ENCODE results near the gene B3GNT3.

B3GNT3 gene

GRCh38 chr19:17834350-17835181, 39.6 kb downstream of the B3GNT3 start:
- no peak for DNase-seq (ENCODE audit: low spot score)

GRCh38 chr19:17835182-17836006, 40.5 kb downstream of the B3GNT3 start:
- no peak for DNase-seq (ENCODE audit: low spot score)

GRCh38 chr19:17836530-17836929, 41.6 kb downstream of the B3GNT3 start:
- no peak for DNase-seq (ENCODE audit: low spot score)

- DNase-seq (ENCODE audit: low spot score): no peak
Measured at GRCh38 chr19:17837972-17838371, 43.0 kb downstream of the B3GNT3 start.

- no peak for DNase-seq (ENCODE audit: low spot score)
Measured at GRCh38 chr19:17840019-17840418, 45.1 kb downstream of the B3GNT3 start.

- peak; percentile 7 for DNase-seq (ENCODE audit: low spot score)
Measured at GRCh38 chr19:17841371-17841809, 46.5 kb downstream of the B3GNT3 start.

GRCh38 chr19:17841810-17842662, 47.1 kb downstream of the B3GNT3 start:
- peak; percentile 78 for DNase-seq (ENCODE audit: low spot score)

- DNase-seq (ENCODE audit: low spot score): no peak
Measured at GRCh38 chr19:17842663-17843291, 47.8 kb downstream of the B3GNT3 start.

- DNase-seq (ENCODE audit: low spot score): no peak
Measured at GRCh38 chr19:17843292-17843827, 48.4 kb downstream of the B3GNT3 start.

GRCh38 chr19:17843908-17844490, 49.1 kb downstream of the B3GNT3 start:
- DNase-seq (ENCODE audit: low spot score): no peak

GRCh38 chr19:17846146-17846545, 51.2 kb downstream of the B3GNT3 start:
- DNase-seq (ENCODE audit: low spot score): no peak

GRCh38 chr19:17847538-17848366, 52.8 kb downstream of the B3GNT3 start, which contains the start of gene JAK3:
TSS of gene JAK3 (minus strand) at chr19:17847982. CDS start at chr19:17844417, 3,565 bp downstream.
- DNase-seq (ENCODE audit: low spot score): peak; percentile 69

- no peak for DNase-seq (ENCODE audit: low spot score)
Measured at GRCh38 chr19:17848595-17849292, 53.8 kb downstream of the B3GNT3 start.

GRCh38 chr19:17854061-17854460, 59.1 kb downstream of the B3GNT3 start:
- no peak for DNase-seq (ENCODE audit: low spot score)

GRCh38 chr19:17855280-17856152, 60.6 kb downstream of the B3GNT3 start:
- DNase-seq (ENCODE audit: low spot score): peak; percentile 76

- DNase-seq (ENCODE audit: low spot score): peak; percentile 100
Measured at GRCh38 chr19:17859533-17860330, 64.8 kb downstream of the B3GNT3 start, which contains the start of gene RPL18A. TSS of gene RPL18A (plus strand) at chr19:17859910. CDS start at chr19:17859957, 47 bp downstream.

GRCh38 chr19:17860331-17860992, 65.5 kb downstream of the B3GNT3 start:
- no peak for DNase-seq (ENCODE audit: low spot score)

Data from kidney tubule cell (primary cell).